GM21381 (cell line): ENCODE results near the gene LTBP3.
A peak's percentile ranks its signal among the peaks of the same experiment; 100 is the strongest.
"Not testable (repeated sequence)": the region's sequence is repeated elsewhere in the genome, so short reads cannot be mapped to it uniquely, and the experiment has no call there.

ENCODE experiments used
- ATAC-seq: cut with Tn5 transposase; IDR thresholded peaks from one replicate; pipeline ENCODE4 v1.9.1; 2021; ENCODE audit warnings: mild to moderate bottlenecking, moderate library complexity; ENCODE audit not compliant: unreplicated experiment

LTBP3 gene

GRCh38 chr11:65572356-65573051 lies 14.3 kb upstream of the LTBP3 start, which contains the start of gene FAM89B:
FAM89B (plus strand) TSS chr11:65572538; CDS start chr11:65572670, 132 bp downstream.
- ATAC-seq, result no peak

GRCh38 chr11:65571940-65572339 lies 13.8 kb upstream of the LTBP3 start:
- ATAC-seq, result no peak

- ATAC-seq, result no peak
Observed at GRCh38 chr11:65571420-65571819, 13.3 kb upstream of the LTBP3 start.

- ATAC-seq, result peak; percentile 56
Observed at GRCh38 chr11:65569973-65570918, 12.1 kb upstream of the LTBP3 start, which contains the start of gene ZNRD2. ZNRD2 (plus strand) TSS chr11:65570477; CDS start chr11:65570492, 15 bp downstream.

GRCh38 chr11:65569164-65569972 lies 11.2 kb upstream of the LTBP3 start:
- ATAC-seq, result peak; percentile 8

GRCh38 chr11:65565624-65566453 lies 7.7 kb upstream of the LTBP3 start:
- no peak for ATAC-seq

- not testable (repeated sequence) for ATAC-seq
Observed at GRCh38 chr11:65564879-65565559, 6.9 kb upstream of the LTBP3 start.

GRCh38 chr11:65563601-65564000 lies 5.4 kb upstream of the LTBP3 start:
- no peak for ATAC-seq

- no peak for ATAC-seq
Observed at GRCh38 chr11:65562788-65563187, 4.6 kb upstream of the LTBP3 start.

GRCh38 chr11:65562020-65562419 lies 3.9 kb upstream of the LTBP3 start:
- no peak for ATAC-seq

GRCh38 chr11:65560555-65561418 lies 2.6 kb upstream of the LTBP3 start:
- no peak for ATAC-seq

- no peak for ATAC-seq
Observed at GRCh38 chr11:65559951-65560537, 1.9 kb upstream of the LTBP3 start.

- ATAC-seq, result no peak
Observed at GRCh38 chr11:65559535-65559934, 1.4 kb upstream of the LTBP3 start.

GRCh38 chr11:65558930-65559509 lies 861 bp upstream of the LTBP3 start:
- ATAC-seq, result no peak

- no peak for ATAC-seq
Observed at GRCh38 chr11:65557280-65558001, 718 bp downstream of the LTBP3 start.

GRCh38 chr11:65556470-65557279 lies 1.5 kb downstream of the LTBP3 start:
- no peak for ATAC-seq
